Measurements from ENCODE around the gene RLBP1. TPM values are rescaled to one million over a fixed set of nuclear protein-coding genes. Genes with fewer than 3 reads are reported as not detected.
"Not testable (repeated sequence)": the region's sequence is repeated elsewhere in the genome, so short reads cannot be mapped to it uniquely, and the experiment has no call there.

Gene RLBP1
- total and polyA plus RNA-seq, 2 experiments from 2014 or later, result not detected

GRCh38 chr15:89243046-89243690 lies 21.8 kb upstream of the RLBP1 start:
- ATAC-seq (no peak; the same call in 2 of the 3 replicates), DNase-seq (ENCODE audit: low spot score) (peak; percentile 22)
- Histone ChIP-seq H3F3A (replicated peaks; ENCODE audit: low read depth) (no peaks in the 10 kb centered on the region), H3K27me3 (ENCODE audit: insufficient read depth) (no peaks in the 10 kb centered on the region; the same call in 1 of the 2 replicates), H3K4me3 (peak overlapping the region; percentile 99), H3K4me2 (peak overlapping the region; percentile 94), H3K27ac (ENCODE audit: low read depth) (no peak overlapping the region), H3K36me3 (ENCODE audit: insufficient read depth) (peaks cover 10% of the 10 kb centered on the region), H3K79me2 (replicated peaks; ENCODE audit: insufficient read depth) (peaks cover 42% of the 10 kb centered on the region), H4K20me1 (replicated peaks; ENCODE audit: insufficient read depth) (peaks cover 17% of the 10 kb centered on the region; the same call in 1 of the 2 replicates), H2AFZ (peak overlapping the region; percentile 96), H3K4me1 (ENCODE audit: insufficient read depth) (peaks cover 22% of the 10 kb centered on the region; the same call in 1 of the 2 replicates), H3K9me2 (ENCODE audit: insufficient read depth) (peaks cover 3% of the 10 kb centered on the region; the same call in 1 of the 2 replicates)
- peak overlapping the region; percentile 99 for H3K4me3 Mint-ChIP-seq
- peak overlapping the region; percentile 88 for H3K27ac Mint-ChIP-seq
- H3K36me3 Mint-ChIP-seq (ENCODE audit: low read depth), result peaks cover 17% of the 10 kb centered on the region
- TF ChIP-seq ETS1 (IDR thresholded peaks at IDR 0.05) (no peak), EZH2phosphoT487 (IDR thresholded peaks at IDR 0.05; ENCODE audit: unreplicated experiment) (no peak), JUNB (IDR thresholded peaks at IDR 0.05; ENCODE audit: unreplicated experiment) (no peak), POLR2AphosphoS5 (IDR thresholded peaks at IDR 0.05; ENCODE audit: low read depth) (no peak), NANOG (IDR thresholded peaks at IDR 0.05; ENCODE audit: borderline replicate concordance) (no peak), CTCF (conservative IDR thresholded peaks at IDR 0.05; ENCODE audit: low read depth in 2 of 2) (no peak), EZH2 (IDR thresholded peaks at IDR 0.05; ENCODE audit: low read depth, unreplicated experiment) (no peak), ZNF331 (CRISPR knock-in tag; IDR thresholded peaks at IDR 0.05; ENCODE audit: low read depth) (no peak)
- peaks cover 19% of the 10 kb centered on the region for H3K27me3 Mint-ChIP-seq (ENCODE audit: insufficient read depth, low read depth, poor library complexity)
- H3K4me1 Mint-ChIP-seq, result peaks cover 22% of the 10 kb centered on the region
- peaks cover 12% of the 10 kb centered on the region for H3K9me3 Mint-ChIP-seq

- H3K9me3 Mint-ChIP-seq, result peaks cover 12% of the 10 kb centered on the region
- not testable (repeated sequence) for H3K9me2 ChIP-seq (ENCODE audit: insufficient read depth); H3K36me3 Mint-ChIP-seq (ENCODE audit: low read depth)
These were observed 18.8 kb upstream of the RLBP1 start for GRCh38 chr15:89239883-89240810.

More at GRCh38 chr15:89239883-89240810, 18.8 kb upstream of the RLBP1 start:
- not testable (repeated sequence) for DNase-seq (ENCODE audit: low spot score); H4K20me1 ChIP-seq (replicated peaks; ENCODE audit: insufficient read depth); H3K36me3 ChIP-seq (ENCODE audit: insufficient read depth); ATAC-seq; H2AFZ ChIP-seq; H3F3A ChIP-seq (replicated peaks; ENCODE audit: low read depth); H3K4me3 ChIP-seq; H3K27me3 ChIP-seq (ENCODE audit: insufficient read depth); H3K4me3 Mint-ChIP-seq; H3K27ac Mint-ChIP-seq; H3K27ac ChIP-seq (ENCODE audit: low read depth); H3K4me2 ChIP-seq
- peaks cover 13% of the 10 kb centered on the region for H3K4me1 Mint-ChIP-seq
- peaks cover 15% of the 10 kb centered on the region for H3K27me3 Mint-ChIP-seq (ENCODE audit: insufficient read depth, low read depth, poor library complexity)
- Histone ChIP-seq H3K4me1 (ENCODE audit: insufficient read depth) (peaks cover 14% of the 10 kb centered on the region; the same call in 1 of the 2 replicates), H3K79me2 (replicated peaks; ENCODE audit: insufficient read depth) (peaks cover 12% of the 10 kb centered on the region)
